Activated T-helper 1 cell treated with anti-CD3 and anti-CD28 coated beads, Interleukin-2, amount 50 U/mL, for 16 hours (primary cell): ENCODE data around the gene LZTR1.

ENCODE experiments used
- DNase-seq, 2 donors: peaks; one replicate each; pipeline ENCODE4 v3.0.0-alpha.2; 2020; ENCODE audit warnings: low read depth in 1 of 2, low spot score in 1 of 2

Gene LZTR1

DNA sequence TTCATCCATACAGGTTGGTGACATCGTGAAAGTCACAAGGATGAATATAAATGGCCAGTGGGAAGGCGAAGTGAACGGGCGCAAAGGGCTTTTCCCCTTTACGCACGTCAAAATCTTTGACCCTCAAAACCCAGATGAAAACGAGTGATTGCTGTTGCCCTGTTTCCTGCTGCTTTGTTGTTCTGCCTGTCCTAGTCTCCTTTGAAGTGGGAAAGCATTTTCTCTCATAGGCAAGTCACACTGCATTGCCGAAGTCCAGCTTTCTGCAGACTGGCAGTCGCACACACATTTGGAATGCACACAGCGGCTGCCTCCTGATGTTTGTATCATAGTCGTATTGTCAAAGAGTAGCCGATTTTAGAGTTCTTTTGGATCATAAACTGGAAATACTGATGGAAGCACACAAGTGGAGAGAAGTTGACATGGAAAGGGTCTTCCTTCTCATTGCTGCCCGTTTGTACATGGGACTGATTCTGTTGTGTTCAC is 32.4 kb upstream of the LZTR1 start:
- DNase-seq = no peak

DNA sequence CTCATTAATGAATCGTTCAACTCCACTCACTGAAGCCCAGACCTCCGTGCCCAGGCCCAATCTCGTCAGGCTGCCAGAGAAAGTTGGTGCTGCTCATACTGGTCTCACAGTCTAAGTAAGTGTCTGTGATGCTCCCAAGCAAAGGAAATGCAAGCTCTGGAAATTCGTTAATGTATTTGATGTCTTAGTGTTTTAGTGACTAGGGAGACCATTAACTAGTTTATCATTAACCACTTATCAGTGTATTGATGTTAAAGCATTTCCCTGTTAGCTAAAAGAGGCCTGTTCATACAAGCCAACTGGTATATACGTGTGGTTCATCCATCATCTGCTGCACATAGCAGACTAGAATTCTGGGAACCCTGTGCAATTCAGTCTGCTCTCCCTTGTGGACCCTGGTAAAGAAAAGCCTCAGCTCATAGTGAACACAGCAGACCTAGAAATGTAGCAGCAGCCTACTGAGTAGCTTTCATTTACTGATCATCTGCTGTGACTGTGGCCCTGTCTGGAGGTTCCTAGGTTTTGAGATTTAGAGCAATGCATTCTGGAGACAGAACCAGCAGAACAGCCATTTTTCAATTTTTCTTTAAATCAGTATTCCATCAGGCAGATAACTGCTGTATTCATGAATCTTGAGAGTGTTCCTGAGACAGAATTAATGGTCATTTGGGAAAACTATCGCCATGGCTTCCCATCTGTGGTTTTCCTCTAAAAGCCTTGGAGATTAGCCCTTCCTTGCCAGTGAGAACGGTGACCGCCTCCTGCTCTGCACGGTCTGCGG is 30.8 kb upstream of the LZTR1 start:
- DNase-seq = no peak

DNA sequence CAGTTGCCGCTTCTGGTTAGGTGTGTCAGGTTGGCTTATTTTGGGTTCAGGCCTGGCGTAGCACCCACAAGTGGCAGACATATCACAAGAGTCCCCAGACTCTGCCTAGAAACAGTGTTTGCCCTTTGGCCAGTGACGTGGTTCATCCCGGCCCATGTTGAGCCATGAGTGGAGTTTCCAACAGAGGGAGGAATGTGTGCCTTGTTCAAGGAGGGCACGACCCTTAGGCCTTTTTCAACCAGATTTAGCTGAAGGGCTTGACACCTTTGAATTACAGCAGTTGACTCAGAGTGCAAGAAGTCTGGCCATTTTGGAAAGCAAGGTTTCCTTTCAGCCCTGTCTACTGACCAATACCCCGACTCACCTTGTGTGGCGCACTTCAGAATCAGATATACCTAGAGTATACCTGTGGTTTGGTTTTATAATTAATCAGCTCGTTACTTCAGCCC is 30.1 kb upstream of the LZTR1 start:
- no peak for DNase-seq

DNA sequence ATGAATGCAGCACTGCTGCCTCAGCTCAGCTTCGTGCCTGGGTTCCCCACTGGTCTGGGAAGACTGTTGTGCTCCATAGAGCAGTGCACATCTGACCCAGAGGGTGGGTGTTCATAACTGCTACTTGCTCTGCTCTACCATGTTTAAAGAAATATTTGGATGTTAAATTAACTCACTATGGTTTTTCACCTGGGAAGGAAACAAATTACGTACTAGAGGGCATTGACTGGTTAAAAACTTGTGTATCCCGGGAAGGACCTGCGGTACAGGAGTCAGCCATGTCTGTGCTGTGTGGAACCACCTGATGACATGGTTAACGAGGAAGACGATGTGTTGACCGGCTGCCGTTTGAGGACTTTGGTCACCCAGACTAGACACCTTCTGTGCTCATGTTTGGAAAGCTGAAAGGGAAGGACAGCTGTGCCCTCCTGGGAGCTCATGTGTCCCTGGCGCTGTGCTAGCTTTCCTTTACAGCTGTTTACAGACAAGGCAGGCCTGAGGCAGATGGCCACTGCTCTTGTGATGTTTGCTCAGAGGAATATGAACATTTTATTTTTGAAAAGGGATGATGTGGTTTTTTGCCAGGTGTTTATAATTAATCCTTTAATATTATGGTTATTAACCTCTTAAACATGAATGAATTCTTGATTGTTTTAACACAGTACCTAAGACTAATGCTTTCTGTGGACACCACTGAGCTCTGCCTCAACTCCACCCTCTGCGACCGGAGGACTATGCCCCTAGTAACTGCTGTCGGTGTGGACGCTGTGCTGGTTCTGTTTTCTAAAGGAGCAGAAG is 29.4 kb upstream of the LZTR1 start:
- no peak for DNase-seq

DNA sequence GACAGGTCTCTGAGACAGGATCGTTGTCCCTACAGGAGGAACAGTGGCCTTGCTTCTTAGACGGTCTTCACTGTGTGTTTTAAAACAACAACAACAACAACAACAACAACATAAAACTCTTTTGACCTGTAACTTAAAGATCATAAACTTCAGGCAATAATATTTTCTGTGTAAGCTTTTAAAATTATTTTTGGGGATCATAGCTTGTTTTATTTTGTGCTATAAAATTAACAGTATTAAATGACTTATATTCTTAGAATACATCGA is 28.8 kb upstream of the LZTR1 start:
- no peak for DNase-seq

DNA sequence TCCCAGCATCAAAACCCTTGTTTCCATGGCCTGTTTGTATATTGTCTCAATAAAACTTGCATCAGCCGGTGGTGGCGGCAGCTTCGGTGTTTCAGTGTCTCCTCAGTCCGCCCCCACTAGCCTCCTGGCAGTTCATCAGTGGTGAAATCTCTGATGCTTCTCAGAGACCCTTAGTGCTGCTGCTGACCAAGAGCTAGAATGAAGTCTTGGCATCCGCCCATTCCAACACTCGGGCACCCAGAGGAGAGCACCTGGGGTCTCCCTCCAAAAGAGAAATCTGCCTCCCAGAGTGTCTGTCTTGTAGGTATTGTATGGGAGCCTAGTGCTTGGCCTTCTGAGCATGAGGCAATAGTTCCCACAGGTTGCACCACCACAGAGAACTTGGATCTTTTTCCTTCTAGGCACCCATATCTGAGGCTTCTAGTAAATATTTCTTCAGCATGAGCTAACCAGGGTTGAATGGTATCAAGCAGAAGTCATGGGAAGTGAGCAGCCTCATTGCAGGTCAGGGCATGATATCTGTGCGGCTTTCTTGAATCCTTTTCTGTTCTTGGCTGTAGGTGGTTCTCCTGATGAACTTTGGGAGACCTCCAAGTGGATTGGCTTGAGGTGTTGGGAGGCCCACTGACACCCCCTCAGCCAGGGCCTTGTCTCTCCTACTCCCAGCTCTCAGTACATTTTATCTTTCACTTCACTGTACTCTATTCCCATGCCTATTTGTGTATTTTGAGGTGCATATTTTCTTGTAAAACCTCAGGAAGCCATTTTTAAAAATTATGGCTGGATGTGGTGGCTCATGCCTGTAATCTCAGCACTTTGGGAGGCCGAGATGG is 28.2 kb upstream of the LZTR1 start:
- DNase-seq = no peak

DNA sequence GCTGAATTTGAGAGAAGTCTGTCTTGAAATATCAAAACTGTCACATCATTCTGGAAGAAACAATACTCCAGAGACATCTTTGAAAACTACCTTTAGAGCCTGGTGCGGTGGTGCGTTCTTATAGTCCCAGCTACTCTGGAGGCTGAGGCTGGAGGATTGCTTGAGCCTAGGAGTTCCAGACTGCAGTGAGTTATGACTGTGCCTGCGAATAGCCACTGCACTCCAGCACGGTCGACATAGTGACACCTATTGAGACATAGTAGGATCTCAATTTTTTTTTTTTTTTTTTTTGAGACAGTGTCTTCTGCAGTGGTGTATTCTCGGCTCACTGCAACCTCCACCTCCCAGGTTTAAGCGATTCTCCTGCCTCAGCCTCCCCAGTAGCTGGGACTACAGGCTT is 26.5 kb upstream of the LZTR1 start:
- no peak for DNase-seq

DNA sequence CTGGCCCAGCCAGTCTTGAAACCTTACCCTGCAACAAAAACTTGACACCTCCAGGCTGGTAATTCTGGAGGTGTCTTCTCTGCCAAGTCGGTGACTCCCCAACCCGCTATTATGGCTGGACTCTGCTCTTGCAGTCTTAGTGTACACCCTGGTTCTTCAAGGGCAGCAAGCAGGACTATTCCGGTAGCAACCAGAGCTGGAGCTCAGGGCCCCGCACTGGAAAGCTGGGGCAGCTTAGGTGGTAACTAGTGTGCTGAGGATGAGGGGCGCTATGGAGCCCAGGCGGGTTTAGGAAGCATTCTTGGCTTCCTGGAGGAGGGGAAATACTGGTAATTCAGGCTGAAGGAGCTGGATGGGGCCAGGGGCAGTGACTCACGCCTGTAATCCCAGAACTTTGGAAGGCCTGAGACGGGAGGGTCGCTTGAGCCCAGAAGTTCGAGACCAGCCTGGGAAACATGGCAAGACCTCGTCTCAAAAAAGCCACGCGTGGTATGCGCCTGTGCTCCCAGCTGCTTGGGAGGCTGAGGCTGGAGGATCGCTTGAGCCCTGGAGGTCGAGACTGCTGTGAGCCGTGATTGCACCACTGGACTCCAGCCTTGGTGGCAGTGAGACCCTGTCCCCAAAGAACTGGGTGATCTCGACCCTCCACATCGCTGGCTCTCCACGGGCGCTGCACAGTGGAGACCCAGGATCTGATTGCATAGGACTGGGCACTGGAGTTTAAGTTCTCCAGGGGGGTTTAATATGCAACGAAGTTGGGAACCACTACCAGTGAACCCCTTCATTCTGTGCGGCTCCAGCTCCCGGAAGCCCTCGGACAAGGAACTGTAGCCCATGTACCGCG is 25.6 kb upstream of the LZTR1 start:
- no peak for DNase-seq

DNA sequence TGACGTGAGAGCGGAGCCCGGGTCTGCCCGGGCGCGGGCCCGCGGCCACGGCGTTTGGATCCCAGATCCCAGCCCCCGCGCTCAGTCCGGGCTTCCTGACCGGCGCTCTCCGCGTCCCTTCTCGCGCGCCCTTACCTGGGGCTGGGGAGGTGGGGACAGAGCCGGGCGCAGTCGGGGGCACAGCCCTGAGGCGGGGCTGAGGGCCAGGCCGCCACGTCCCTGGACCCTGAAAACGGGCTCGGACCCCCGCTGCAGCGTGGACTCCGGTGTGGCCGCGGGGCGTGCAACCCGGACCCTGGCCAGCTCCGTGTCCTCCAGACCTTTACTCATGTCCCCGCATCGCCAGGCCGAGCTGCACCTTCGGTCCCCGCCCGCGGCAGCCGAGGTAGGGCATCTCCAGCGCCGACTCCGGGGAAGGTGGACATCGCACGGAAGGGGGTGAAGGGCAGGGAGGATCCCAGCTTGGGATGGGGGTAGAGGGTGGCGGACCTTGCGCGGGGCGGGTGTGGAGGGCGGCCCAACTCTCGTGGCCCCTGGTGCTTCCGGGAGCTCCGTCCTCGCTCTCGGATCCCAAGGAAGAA is 24.9 kb upstream of the LZTR1 start:
- no peak for DNase-seq

DNA sequence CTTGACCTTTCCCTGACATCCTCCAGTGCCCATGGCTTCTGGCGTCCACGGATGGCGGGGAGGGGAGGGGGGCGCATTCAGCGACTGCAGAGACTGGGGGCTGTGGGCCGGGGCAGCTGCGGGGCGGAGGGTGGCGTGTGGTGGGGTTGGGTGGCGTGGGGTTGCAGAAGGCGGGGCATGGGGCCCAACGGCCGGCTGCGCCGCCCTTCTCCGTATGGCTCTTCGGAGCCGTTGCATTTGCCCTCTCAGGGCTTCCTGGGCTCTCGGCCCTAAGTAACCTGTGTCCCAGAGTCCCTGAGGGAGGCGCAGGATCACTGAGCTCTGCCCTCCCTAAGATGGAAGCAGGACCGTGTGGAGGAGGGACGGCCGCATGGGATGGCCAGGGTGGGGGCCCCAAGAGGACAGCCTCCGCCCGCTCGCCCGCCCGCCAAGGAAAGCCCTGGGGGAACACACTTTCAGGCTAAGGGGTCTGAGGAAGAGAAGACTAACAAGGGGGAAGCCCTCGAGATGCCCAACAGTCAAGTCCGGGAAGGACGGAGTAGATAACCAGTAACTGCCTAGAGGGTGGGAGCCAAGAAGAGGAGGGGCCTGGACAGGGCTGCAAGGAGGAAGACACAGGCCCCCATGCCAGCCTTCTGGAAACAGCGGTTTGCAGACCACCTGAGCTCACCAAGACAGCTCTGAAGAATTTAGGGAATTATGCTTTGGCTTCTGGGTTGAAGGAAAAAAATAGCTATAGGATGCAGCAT is 24.2 kb upstream of the LZTR1 start:
- DNase-seq = no peak

DNA sequence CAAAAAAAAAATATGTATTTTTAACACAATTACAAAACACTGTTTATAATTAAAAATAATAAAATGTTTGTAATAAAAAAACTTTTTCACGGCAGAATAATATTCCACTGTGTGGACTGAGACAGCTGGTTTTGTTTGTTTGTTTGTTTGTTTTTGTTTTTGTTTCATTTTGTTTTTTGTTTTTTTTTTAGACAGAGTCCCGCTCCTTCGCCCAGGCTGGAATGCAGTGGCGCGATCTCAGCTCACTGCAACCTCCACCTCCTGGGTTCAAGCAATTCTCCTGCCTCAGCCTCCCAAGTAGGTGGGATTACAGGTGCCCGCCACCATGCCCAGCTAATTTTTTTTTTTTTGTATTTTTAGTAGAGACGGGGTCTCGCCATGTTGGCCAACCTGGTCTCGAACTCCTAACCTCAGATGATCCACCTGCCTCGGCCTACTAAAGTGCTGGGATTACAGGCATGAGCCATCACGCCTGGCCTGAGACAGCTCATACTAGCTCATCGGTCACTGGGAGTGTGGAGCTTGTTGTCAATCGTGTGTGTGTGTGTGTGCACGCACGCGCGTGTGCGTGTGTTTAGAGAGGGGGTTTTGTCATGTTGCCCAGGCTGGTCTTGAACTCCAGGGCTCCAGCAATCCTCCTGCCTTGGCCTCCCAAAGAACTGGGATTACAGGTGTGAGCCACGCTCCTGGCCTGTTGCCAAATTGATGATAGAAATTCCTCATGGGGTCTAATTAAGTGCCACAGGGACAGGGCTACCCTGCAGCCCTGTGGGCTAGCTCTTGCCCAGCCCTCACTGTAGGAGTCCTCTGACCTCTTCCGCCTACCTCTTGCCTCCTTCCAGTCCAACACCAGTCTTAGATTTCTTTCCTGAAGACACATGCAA is 22.3 kb upstream of the LZTR1 start:
- DNase-seq = no peak

DNA sequence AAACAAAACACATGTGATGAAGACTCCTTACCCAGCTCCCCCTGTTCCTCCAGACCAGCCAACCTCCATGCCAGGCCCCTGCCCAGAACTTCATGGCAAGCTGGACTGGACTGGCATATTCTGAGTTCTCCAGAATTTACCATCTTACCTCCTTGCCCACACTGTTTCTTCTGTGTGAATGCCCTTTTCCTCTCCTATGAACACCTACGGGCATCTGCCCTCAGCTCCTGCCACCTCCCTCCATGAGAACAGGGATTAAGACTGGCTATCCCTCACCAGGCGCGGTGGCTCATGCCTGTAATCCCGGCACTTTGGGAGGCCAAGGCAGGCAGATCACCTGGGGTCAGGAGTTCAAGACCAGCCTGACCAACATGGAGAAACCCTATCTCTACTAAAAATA is 21.5 kb upstream of the LZTR1 start:
- no peak for DNase-seq

DNA sequence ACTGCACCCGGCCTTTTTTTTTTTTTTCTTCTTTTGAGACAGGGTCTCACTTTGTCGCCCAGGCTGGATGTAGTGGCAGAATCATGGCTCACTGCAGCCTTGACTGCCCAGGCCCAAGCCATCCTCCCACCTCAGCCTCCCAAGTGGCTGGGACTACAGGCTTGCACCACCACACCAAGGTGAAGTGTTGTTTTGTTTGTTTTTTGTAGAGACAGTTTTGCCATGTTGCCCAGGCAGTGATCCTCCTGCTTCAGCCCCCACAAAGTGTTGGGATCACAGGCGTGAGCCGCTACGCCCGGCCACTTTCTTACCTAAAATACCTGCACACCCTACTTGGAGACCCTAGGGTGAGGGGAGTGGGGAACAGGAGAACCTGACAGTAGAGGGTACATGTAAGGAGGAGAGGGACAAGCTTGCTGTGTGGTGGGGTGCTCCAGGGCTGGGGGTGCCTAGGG is 19.6 kb upstream of the LZTR1 start:
- DNase-seq = no peak

DNA sequence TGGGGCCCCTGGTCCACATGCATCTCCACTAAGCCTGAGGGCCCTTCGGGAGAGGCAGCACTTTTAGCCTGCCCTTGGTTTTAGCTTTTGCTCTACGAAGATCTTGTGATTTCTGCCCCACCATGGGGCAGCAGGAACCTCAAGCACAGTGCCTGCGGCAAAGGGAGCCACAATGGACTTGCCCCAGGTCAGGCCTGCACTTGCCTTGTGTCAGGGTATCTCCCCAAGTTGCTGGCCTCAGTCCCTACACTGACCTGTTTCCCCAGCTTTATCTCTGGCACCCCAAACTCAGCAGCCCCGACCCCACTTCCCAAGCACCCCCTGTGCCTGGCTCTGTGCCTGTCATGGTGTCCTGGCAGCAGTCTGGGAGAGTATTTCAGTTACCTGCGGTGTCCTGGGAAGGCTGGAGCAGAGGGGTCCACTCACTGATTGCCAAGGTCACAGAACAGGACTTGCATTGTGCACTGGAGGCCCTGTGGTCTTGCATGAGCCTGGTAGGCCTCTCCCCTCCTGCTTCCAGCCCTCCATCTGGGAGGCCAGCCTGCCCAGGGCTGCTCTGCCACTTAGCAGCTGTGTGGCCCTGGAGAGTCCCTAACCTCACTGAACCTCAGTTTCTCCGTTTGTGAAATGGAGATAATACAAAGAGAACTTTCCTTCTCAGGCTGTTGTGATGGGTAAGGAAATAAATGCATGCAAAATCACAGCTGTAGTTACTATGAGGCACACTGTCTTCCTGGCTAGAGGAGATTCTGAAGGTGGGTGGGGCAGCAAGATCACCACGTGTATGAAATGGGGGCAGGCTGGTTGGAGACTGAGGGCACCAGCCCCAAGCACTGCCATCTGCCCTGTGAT is 18.7 kb upstream of the LZTR1 start:
- DNase-seq = no peak

DNA sequence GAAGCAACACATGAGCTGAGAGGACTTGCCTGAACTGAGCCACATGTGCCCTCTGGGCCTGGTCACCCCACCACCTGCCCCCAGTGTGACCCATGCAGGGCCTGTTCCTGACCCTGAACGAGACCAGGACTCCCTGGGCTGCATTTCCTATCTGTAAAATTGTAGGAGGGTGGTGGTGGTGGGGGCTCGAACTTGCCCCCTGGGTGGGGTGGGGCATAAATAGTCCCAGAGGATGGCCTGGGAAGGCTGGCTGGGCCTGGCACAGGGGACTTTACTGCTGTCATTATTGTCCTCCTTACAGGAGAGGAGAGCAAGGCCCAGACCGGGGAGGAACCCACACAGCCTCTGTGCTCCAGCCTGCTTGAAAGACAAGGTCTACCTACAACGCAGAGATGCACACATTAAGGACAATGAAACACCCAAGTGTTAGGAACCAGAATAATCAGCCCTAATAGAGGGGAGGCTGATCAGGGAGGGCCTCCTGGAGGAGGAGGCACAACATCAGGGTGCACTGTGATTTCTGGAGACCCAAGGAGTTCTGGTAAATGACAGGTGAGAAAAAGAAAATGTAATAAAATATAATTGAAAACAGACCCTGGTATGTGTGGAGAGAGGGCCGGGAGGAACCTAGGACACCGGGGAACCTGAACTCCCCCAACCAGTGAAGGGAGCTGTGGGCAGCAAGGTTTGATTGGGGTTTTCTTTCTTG is 17.9 kb upstream of the LZTR1 start:
- DNase-seq = no peak

DNA sequence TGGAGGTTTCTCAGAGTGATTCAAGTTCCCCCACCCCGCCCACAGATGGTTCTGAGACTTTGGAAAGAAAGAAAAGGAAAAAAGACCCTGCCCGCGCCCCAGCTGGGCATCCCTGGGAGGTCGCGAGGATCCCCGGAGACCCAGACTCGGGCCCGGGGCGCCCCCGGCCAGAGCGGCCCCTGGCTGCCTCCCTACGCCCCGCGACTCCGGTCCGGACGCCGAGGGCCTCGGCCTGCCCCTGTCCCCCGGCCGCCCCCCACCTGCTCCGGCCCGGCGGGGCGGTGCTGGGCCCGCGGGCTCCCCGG is 17.3 kb upstream of the LZTR1 start:
- DNase-seq = no peak

DNA sequence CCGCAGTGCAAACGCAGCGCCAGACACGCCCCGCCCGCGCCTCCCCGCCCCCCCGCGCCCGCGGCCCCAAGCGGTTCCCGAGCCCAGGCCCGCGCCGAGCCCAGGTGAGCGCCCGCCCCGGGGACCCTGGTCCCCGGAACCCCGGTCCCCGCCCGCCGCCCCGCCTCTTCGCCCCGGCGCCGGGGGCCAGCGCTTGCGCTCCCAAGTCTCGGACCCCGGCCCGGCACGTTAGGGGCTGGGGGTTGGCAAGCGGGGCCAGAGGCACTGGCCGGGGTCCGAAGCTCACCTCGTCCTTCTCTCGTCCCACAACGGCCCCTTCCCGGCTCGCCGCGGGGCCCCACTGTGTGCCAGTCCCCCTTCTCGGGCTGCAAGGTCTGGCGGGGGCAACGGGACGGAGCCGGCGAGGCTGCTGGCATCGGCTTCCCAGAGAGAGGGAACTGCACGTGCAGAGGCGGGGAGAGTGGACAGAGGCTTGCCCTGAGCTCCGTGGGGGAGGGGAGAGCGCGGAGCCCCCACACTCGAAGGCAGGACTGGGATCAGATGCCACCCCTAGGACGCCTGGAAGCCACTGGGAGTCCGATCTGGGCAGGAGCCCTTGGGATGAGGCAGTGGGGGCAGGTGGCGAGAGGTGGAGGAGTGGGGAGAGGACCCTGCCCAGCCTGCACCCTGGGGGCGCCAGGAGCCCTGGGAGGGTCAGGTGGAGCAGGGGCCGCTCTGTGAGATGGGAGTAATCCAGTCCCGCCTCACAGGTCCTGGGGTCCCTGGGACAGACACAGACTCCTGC is 16.8 kb upstream of the LZTR1 start:
- DNase-seq = no peak
